K562 (cell line): ENCODE results near the gene SF3B4.
A peak's percentile ranks its signal among the peaks of the same experiment; 100 is the strongest.

ENCODE experiments used
- CXXC5 ChIP-seq: fragments of 250-450 bp; sonication (Bioruptor Pico); IDR thresholded peaks from 2 replicates; pipeline ENCODE4 v1.8.0; 2022; ENCODE audit warnings: inconsistent platforms, mild to moderate bottlenecking, moderate library complexity
- IRF1 ChIP-seq: sonication (generic); formaldehyde crosslinking; IDR thresholded peaks from 2 replicates; pipeline ENCODE4 v1.8.0; 2022; ENCODE audit warnings: missing genetic modification reagents, mild to moderate bottlenecking, borderline replicate concordance
- MYNN ChIP-seq, 2 experiments: sonication (generic); formaldehyde crosslinking in 1 of 2; IDR thresholded peaks; 2 replicates each; pipeline versions ENCODE4 v1.5.0 to v1.6.1; 2016 to 2020; ENCODE audit warnings: antibody characterized with exemption in 1 of 2, missing genetic modification reagents in 1 of 2
- POLR2A ChIP-seq: fragments of 450-650 bp; conservative IDR thresholded peaks from 2 replicates; pipeline ENCODE4 v1.6.1; 2016
- POLR2AphosphoS5 ChIP-seq: IDR thresholded peaks from 2 replicates; pipeline ENCODE4 v1.6.1; 2011; ENCODE audit warnings: mild to moderate bottlenecking, low read depth, low read length, moderate library complexity; ENCODE audit not compliant: control insufficient read depth, insufficient read depth
- RFX5 ChIP-seq: IDR thresholded peaks from 2 replicates; pipeline ENCODE4 v1.6.1; 2011; ENCODE audit warnings: low read depth, mild to moderate bottlenecking, improper control_type of control experiment, low read length
- SLC30A9 ChIP-seq: fragments of 250-450 bp; sonication (Bioruptor Pico); IDR thresholded peaks from 2 replicates; pipeline ENCODE4 v1.8.0; 2022; ENCODE audit warnings: mild to moderate bottlenecking, moderate library complexity
- TEAD4 ChIP-seq, 2 experiments: sonication (generic) in 1 of 2; formaldehyde crosslinking in 1 of 2; IDR thresholded peaks; 2 replicates each; pipeline versions ENCODE4 v1.6.1 to v1.8.0; 2012 to 2022; ENCODE audit warnings: borderline replicate concordance in 1 of 2, inconsistent platforms in 1 of 2, low read length in 1 of 2, mild to moderate bottlenecking in 1 of 2, missing genetic modification reagents in 1 of 2
- USF1 ChIP-seq: sonication (generic); formaldehyde crosslinking; IDR thresholded peaks from 2 replicates; pipeline ENCODE4 v1.9.0; 2022; ENCODE audit warnings: mild to moderate bottlenecking, missing genetic modification reagents
- ZBTB34 ChIP-seq: fragments of 250-450 bp; sonication (Bioruptor Pico); IDR thresholded peaks from 2 replicates; pipeline ENCODE4 v1.8.0; 2021; ENCODE audit warnings: mild to moderate bottlenecking, moderate library complexity
- ZC3H4 ChIP-seq: sonication (generic); formaldehyde crosslinking; IDR thresholded peaks from 2 replicates; pipeline ENCODE4 v1.9.0; 2021; ENCODE audit warnings: missing genetic modification reagents, borderline replicate concordance
- ZNF23 ChIP-seq: fragments of 250-450 bp; sonication (Bioruptor Pico); IDR thresholded peaks from 2 replicates; pipeline ENCODE4 v1.4.0; 2020; ENCODE audit warnings: mild to moderate bottlenecking
- ZNF24 ChIP-seq: fragments of 450-650 bp; IDR thresholded peaks from 2 replicates; pipeline ENCODE4 v1.6.1; 2016

GRCh38 chr1:149916193-149916897, 11.3 kb downstream of the SF3B4 start:
- TF ChIP-seq RFX5 = no peak
- TF ChIP-seq ZNF24 = no peak
- no peak for TF ChIP-seq CXXC5 (CRISPR knock-in tag)
- TF ChIP-seq USF1 (CRISPR knock-in tag) = no peak
- no peak for TF ChIP-seq ZNF23 (CRISPR knock-in tag)
- TF ChIP-seq SLC30A9 (CRISPR knock-in tag) = no peak
- no peak for TF ChIP-seq IRF1
- no peak for TF ChIP-seq ZC3H4 (CRISPR knock-in tag)
- no peak for TF ChIP-seq MYNN (IDR thresholded peaks at IDR 0.05)
- TF ChIP-seq MYNN (CRISPR knock-in tag; IDR thresholded peaks at IDR 0.05) = no peak
- 0 out of 2 replicates have a peak, but pooled peaks have one; percentile 6 for TF ChIP-seq TEAD4 (IDR thresholded peaks at IDR 0.05; ENCODE audit: low read length)
- TF ChIP-seq TEAD4 (CRISPR knock-in tag; IDR thresholded peaks at IDR 0.05; ENCODE audit: borderline replicate concordance) = no peak
- no peak for TF ChIP-seq POLR2AphosphoS5
- TF ChIP-seq ZBTB34 (CRISPR knock-in tag) = no peak
- no peak for TF ChIP-seq POLR2A
